Thoracic aorta (tissue), 2 donors: ENCODE data around the gene OPN1SW. TPM values are rescaled to one million over a fixed set of nuclear protein-coding genes. Genes with fewer than 3 reads are reported as not detected.

Source experiments
- ATAC-seq: fragments of 150-250 bp; one replicate; pipeline ENCODE4 v1.8.0; 2017; ENCODE audit warnings: low read depth; ENCODE audit not compliant: insufficient number of reproducible peaks, low FRiP score
- DNase-seq: peaks from one replicate; pipeline ENCODE4 v3.0.0-alpha.2; 2020; ENCODE audit warnings: low spot score
- H3K27ac ChIP-seq, 2 donors: fragments of 200-600 bp; sonication (generic); 1 replicate in 1 of 2; 2 replicates in 1 of 2; pipeline ENCODE4 v1.5.1; 2016; ENCODE audit warnings: mild to moderate bottlenecking in 2 of 2, moderate library complexity in 2 of 2
- H3K27me3 ChIP-seq: fragments of 200-600 bp; sonication (generic); replicated peaks from 2 replicates; pipeline ENCODE4 v1.6.0; 2016; ENCODE audit warnings: mild to moderate bottlenecking; ENCODE audit not compliant: insufficient read depth
- H3K36me3 ChIP-seq: fragments of 200-600 bp; sonication (generic); one replicate; pipeline ENCODE4 v1.5.1; 2016
- H3K4me1 ChIP-seq, 2 donors: fragments of 200-600 bp; sonication (generic); 1 replicate in 1 of 2; 2 replicates in 1 of 2; pipeline versions ENCODE4 v1.5.1 to v1.6.0; 2016; ENCODE audit warnings: low read depth in 2 of 2, mild to moderate bottlenecking in 1 of 2; ENCODE audit not compliant: control insufficient read depth in 1 of 2
- H3K4me3 ChIP-seq: fragments of 200-600 bp; sonication (generic); 2 replicates; pipeline ENCODE4 v1.5.1; 2016; ENCODE audit warnings: mild to moderate bottlenecking
- H3K9me3 ChIP-seq: fragments of 200-600 bp; sonication (generic); 2 replicates; pipeline ENCODE4 v1.5.1; 2016
- total RNA-seq, 2 donors: library from RNA; depleted of rRNA; stranded (reverse); fragments of >200 nt; gene quantifications; one replicate each; pipeline versions ENCODE4 v1.1.0 to v1.2.3, GENCODE V29; 2016
- TF ChIP-seq, protein P1 (sequence below): fragments of 200-600 bp; sonication (generic); IDR thresholded peaks from one replicate; pipeline ENCODE4 v1.5.1; 2019; ENCODE audit warnings: antibody characterized with exemption

OPN1SW gene
- total RNA-seq, 2 donors from 2014 or later = not detected

DNA sequence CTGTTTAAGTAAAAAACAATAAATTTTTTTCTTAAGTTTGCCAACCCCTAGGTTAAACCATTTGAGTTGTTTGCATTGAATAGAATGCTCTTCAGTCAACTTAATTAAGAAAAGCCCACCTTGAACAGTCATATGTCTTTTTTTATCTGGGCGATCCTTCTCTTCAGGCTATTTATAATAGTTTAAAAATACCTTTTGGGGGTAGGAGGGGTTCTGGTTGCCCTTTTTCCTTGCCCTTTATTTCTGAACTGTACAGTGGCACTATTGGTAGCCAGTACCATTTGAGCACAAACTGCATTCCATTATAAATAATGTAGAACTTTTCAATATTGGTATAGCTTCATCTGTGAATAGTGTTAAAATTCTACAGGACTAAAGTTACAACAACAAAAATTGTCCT, 23.3 kb downstream of the OPN1SW start:
- peaks cover 11 to 30% of the 10 kb centered on the region in 2 donors for H3K4me1 ChIP-seq
- H3K36me3 ChIP-seq = peaks cover 39% of the 10 kb centered on the region
- H3K27me3 ChIP-seq = no peaks in the 10 kb centered on the region
- H3K4me3 ChIP-seq = no peak overlapping the region
- ATAC-seq (no peak), DNase-seq (no peak)
- H3K27ac ChIP-seq = no peak overlapping the region
- TF ChIP-seq, protein P1, sequence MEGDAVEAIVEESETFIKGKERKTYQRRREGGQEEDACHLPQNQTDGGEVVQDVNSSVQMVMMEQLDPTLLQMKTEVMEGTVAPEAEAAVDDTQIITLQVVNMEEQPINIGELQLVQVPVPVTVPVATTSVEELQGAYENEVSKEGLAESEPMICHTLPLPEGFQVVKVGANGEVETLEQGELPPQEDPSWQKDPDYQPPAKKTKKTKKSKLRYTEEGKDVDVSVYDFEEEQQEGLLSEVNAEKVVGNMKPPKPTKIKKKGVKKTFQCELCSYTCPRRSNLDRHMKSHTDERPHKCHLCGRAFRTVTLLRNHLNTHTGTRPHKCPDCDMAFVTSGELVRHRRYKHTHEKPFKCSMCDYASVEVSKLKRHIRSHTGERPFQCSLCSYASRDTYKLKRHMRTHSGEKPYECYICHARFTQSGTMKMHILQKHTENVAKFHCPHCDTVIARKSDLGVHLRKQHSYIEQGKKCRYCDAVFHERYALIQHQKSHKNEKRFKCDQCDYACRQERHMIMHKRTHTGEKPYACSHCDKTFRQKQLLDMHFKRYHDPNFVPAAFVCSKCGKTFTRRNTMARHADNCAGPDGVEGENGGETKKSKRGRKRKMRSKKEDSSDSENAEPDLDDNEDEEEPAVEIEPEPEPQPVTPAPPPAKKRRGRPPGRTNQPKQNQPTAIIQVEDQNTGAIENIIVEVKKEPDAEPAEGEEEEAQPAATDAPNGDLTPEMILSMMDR = no peak
- no peaks in the 10 kb centered on the region for H3K9me3 ChIP-seq

DNA sequence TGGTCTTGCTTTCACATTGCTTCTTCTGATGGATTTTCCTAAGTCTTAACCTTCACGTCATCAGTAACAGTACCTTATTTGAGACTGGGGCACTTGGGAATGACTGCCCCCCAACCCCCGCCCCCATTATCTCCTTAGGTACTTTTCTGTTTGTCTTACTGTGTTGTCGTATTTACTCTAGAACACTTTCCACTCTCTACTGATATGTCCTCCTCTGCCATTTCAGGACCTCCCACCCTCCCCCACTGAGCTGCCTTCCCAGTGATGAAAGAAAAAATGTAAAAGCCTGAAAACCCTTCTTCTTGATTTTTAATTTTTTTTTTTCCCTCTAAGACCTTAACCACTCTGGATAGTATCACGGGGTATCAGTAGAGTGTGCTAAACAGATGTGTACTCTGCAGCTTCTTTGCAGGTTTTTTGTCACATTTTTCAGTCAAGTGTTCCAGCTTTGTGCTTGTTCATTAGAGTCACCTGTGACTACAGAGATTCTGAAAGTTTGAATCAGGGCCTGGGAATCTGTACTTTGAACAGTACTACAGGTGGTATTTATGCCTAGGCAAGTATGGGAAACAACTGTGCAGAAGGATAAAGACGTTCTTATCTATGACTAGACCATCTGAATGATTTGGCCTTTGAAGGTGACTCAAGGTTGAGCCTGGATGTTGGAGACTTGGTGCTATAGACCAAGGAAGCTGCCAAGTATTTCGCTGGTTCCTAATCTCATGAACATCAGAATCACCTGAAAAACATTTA, 28.1 kb downstream of the OPN1SW start:
- no peaks in the 10 kb centered on the region for H3K27me3 ChIP-seq
- no peak overlapping the region for H3K27ac ChIP-seq
- ATAC-seq (no peak), DNase-seq (no peak)
- peaks cover 12 to 27% of the 10 kb centered on the region in 2 donors for H3K4me1 ChIP-seq
- no peaks in the 10 kb centered on the region for H3K9me3 ChIP-seq
- H3K36me3 ChIP-seq = peaks cover 27% of the 10 kb centered on the region
- TF ChIP-seq, protein P1 = no peak
- no peak overlapping the region for H3K4me3 ChIP-seq

DNA sequence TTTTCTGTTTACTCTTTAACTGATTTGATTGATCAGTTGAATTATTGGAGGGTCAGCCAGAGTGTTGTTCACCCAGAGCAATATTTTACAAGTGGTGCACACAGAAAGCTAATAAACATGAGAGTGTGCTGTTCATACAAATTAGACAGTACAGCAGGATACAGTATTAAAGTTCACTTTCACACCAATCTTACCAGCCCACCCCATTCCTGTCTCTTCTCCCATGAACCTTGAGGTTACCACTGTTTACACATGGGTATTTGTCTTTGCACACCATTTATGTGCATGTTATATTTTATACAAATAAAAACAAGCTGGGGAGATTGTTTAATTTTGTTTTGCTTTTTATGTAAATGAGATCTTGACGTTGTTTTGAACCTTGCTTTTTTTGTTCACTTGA, 29.9 kb downstream of the OPN1SW start:
- no peak overlapping the region for H3K27ac ChIP-seq
- ATAC-seq (no peak), DNase-seq (no peak)
- no peak overlapping the region for H3K4me3 ChIP-seq
- no peaks in the 10 kb centered on the region for H3K27me3 ChIP-seq
- TF ChIP-seq, protein P1 = no peak
- H3K36me3 ChIP-seq = peaks cover 19% of the 10 kb centered on the region
- H3K4me1 ChIP-seq = peaks cover 26 to 45% of the 10 kb centered on the region in 2 donors
- no peaks in the 10 kb centered on the region for H3K9me3 ChIP-seq

DNA sequence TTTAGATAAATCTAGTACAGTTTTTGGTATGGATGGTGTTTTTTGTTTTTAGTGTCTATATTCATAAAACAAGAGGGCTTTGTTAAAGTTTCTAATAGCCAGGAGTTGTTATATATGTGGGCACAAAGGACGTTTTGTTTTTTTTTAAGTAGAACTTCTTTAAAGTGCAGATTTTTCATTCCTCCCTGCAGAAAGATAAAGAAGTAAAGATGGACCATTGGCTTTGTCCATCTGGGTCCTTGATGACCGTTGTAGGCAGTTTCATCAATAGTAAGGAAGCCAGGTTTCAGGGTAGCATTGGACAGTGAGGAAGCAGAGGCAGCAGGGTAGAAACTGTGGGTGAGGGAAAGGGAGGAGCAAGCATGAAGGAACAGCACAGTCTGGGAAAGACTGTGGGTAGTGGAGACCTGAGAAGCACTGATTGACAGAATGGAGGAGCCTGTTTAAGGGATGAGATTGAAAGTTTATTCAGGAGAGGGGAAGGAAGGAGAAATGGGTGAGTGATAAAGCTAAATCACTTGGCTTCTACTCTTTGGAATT, 31.2 kb downstream of the OPN1SW start:
- no peak for DNase-seq

DNA sequence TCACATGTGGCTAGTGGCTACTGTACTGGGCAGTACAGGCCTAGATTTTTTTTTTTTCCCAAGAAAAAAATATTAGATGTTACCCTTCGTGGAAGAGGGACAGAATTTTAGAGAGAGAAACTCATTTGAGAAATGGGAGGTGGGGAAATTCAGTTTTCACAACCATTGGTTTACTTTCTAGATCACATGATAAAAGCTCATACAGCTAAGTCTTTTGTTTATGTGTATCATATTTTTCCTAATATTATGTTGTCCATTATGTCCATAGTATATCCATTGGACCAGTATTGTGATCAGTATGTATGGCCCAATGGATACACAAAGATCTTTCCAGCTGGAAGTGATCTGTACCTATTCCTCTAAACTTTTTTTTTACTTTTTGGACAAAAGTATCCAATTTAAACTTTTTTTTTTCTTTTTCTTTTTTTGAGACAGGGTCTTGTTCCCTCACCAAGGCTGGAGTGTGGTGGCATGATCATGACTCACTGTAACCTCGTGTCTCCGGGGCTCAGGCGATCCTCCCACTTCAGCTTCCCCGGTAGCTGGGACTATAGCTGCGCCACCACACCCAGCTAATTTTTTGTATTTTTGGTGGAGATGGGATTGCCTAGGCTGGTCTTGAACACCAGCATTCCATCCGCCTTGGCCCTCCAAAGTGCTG, 32.4 kb downstream of the OPN1SW start:
- ATAC-seq (no peak), DNase-seq (no peak)
- peaks cover 33 to 56% of the 10 kb centered on the region in 2 donors for H3K4me1 ChIP-seq
- no peak overlapping the region for H3K27ac ChIP-seq
- no peaks in the 10 kb centered on the region for H3K36me3 ChIP-seq
- H3K9me3 ChIP-seq = no peaks in the 10 kb centered on the region
- no peaks in the 10 kb centered on the region for H3K27me3 ChIP-seq
- TF ChIP-seq, protein P1 = no peak
- H3K4me3 ChIP-seq = no peak overlapping the region

More for the DNA sequence above, 31.2 kb downstream of the OPN1SW start:
- ATAC-seq = no peak
- no peak overlapping the region for H3K4me3 ChIP-seq
- TF ChIP-seq, protein P1 = no peak
- no peaks in the 10 kb centered on the region for H3K9me3 ChIP-seq
- H3K27me3 ChIP-seq = no peaks in the 10 kb centered on the region
- peaks cover 31 to 52% of the 10 kb centered on the region in 2 donors for H3K4me1 ChIP-seq
- no peak overlapping the region for H3K27ac ChIP-seq
- H3K36me3 ChIP-seq = peaks cover 7% of the 10 kb centered on the region
